Activated CD4-positive, alpha-beta T cell treated with anti-CD3 and anti-CD28 coated beads, Interleukin-2, amount 50 U/mL, for 48 hours (primary cell): ENCODE measurements around the gene SCAF4.

ENCODE experiments used
- DNase-seq, 2 experiments: peaks; one replicate each; pipeline ENCODE4 v3.0.0-alpha.2; 2020

SCAF4 gene

DNA sequence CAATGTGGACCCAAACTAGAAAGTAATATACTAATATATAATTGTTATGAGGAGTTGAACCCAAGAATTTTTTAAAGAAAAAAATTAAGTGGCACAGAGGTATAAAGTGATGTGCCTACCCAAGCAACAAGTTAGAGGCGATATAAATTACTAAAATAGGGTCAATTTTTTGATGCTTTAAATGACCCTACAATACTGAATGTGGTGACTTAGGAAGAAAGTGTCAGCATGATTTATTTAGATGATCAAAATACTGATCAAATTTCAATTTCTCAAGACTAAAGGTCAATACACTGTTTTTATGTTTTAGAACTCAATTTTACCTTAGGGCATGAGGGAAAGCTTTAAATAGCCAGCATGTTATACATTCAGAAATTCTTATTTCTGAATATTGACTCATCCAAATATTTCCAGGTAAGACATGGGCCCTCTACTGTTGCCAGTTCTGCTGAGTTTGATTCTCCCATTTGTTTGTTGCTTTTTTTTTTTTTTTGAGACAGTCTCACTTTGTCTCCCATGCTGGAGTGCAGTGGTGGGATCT lies 20.1 kb downstream of the SCAF4 start:
- DNase-seq: no peak

DNA sequence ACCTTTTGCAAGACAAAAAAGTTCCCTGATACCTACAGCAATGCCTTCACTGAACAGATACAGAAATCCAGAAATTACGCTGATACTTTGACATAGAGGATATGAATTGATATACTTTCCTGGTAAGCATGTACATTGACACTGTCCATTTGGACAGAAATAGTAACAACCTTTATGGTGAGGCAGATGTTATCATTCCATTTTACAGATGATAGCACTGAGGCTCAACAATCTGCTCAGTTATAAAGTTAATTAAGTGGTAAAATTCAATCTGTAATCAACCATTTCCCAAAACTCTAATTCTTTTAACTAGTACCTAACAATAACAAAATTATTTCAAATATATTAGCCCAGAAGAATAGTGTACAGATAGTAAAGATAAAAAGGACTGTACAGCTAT lies 20.6 kb downstream of the SCAF4 start:
- no peak for DNase-seq

DNA sequence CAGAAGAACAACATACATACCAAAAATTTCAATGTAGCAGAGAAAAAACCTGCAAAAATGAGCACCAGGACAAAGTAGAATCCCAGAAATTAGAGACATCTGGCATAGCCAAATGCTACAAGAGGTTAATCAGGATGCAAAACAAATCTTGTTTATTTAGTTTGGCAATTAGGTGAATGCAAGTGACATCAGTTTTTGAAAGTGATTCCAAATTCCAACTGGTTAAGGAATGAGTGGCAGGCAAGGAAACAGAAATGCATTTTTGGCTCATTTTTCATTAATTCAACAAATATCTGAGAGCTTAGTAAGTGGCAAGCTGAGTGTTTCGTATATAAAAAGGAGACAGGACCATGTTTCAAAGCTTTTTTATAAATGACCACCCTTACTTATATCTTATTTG lies 21.3 kb downstream of the SCAF4 start:
- DNase-seq: no peak

DNA sequence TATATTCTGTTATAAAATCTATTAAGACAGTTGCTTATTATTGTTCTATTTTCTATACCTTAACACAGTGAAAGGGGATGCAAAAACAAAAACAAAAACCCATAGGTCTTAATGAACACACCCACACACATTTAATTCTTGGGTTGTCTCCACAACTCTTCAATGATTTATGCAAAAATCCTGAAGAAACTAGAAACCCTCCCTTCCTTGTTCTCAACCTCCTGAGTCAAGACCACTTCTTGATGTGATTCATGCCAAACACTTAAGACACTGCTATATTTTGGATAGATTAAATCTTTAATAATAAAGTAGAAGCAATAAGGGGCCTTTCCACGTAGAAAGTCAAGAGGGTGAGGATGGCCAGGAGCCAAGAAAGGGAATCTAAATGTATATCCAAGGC lies 23.4 kb downstream of the SCAF4 start:
- DNase-seq: no peak

DNA sequence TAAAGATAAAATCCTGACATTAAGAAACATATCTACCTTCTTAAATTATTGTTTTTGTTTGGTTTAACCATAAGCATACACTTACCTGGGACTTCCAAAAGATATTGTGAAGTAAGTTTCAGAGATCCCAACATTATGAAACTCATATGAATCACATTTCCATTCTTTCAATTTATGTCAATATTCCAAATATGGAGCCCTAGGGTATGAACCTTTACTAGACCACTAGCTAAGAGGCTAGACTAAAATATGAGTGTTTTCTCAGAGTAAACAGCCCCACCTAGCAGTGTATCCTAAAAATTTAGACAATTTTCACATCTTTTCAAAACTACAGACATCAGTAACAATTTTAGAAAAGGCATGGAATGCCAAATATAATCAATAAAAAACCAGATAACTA lies 24.4 kb downstream of the SCAF4 start:
- DNase-seq: no peak

DNA sequence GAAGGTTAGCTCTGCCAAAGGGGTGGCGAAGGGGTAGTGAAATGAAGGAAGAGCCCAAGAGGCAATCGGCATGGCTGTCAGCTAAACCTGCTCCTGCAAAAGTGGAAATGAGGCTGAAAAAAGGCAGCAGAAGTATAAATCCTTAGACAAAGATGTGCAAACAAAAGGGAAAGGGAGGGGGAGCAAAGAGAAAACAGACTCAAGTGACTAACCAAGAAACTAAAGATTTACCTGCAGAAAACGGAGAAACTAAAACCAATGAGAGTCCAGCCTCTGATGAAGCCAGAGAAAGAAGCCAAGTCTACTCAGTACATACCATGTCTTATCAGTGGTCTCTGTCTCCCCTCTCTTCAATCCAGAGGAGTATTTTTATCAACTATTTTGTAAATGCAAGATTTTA lies 25.4 kb downstream of the SCAF4 start:
- no peak for DNase-seq

DNA sequence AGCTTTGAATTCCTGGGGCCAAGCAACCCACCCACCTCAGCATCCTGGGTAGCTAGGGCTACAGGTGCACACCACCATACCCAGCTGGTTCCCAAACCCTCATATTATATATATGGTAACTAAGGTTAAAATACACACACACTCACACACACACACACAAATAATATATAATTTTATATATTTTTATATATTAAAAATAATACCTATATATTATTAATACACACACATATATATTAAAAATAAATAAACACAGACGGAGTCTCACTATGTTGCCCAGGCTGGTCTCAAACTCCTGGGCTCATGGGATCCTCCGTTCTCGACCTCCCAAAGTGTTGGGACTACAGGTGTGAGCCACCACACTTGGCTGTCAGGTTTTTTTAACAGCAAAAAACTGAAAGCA lies 31.9 kb downstream of the SCAF4 start:
- DNase-seq: no peak

DNA sequence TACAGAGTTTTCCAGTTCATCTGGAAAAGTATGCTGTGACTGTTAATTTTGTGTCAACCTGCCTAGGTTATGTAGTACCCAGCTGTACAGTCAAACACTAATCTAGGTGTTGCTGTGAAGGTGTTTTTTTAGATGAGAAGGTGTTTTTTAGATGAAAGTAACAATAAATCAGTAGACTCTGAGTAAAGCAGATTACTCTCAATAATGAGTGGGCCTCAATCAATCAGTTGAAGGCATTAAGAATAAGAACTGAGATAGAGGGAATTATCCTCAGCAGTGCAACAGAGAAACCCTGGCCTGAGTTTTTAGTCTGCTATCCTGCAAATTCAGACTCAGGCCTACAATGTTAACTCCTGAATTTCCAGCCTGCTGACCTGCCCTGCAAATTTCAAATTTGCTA lies 33.5 kb downstream of the SCAF4 start:
- DNase-seq: no peak

DNA sequence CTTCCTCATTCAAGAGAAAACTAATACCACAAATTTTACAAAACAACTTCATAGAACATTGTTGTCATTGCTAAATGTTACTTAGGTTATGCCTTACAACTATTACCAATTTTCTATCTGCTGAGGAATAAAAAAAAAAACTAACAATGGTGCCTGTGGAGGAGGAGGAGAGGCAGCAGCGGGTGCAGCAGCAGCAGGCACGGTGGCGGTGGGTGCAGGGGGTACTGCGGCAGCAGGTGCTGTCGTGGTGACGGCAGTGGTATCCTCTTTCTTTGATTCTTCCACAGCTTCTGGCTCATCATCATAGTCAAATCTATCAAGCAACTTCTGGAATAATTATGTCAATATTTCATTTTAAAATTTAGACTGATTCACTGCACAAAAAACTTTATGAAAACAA lies 35.5 kb downstream of the SCAF4 start:
- no peak for DNase-seq

DNA sequence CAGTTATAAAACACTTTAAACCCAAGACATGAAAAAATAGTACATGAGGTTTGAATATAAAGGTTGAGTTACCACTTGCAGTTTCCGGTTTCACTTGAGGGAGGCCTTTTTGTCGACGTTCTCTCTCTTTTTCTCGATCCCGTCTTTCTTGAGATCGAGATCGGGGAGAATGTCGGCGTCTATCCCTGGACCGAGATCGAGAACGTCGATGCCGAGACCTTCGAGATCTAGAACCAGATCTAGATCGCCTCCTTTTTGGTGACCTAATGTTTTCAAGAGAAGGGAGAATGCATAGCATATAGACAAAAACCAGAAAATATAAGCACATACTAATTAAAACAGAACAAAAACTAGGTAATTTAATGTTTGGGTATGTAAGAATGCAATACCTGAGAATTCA lies 38.7 kb downstream of the SCAF4 start:
- no peak for DNase-seq

DNA sequence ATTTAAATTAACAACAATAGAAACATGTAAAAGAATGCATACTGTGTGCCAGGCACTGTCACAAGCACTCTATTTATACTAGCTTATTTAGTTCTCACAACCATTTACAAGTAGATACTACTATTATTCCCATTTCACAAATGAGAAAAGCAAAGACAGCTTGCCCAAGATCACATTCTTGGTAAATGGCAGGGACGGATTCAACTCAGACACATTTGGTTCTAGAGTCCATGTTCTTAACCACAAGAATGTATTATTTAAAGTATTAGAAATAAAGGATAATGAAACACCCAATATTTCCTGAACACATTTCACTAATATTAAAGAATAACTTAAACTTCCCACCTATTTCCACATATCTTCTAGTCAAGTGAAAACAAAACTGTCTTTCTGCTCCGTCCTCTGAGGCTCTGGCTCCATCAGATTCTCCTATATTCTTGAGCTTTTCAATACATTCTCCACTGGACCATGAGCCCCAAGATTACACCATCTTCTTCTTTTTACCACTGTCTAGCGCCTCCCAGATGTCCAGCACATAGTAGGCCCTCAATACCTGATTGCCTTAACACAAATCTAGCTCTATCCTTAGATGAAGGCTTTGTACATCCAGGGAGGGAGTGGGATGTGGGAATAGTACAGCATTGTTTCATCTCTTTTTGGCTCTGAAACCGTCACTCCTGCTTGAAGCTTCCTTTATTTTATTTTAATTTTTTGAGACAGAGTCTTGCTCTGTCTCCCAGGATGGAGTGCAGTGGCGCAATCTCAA lies 43.1 kb downstream of the SCAF4 start:
- no peak for DNase-seq

DNA sequence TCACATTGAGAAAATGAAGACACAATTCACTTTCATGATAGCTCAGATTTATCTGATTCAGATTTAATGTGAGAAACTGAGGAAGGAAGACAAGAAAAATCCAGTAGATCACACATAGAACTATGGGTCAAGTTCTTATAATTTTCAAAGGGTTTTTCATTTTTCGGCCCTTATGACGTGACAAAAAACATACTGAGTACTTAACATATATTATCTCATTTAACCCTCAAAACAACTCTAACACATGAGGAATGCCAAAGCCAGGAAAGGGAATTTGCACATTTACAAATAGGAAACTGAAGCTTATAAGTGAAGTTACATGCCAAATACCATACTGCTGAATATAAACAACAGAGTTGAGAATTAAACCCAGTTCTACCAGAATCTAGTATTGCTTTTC lies 44.8 kb downstream of the SCAF4 start:
- DNase-seq: no peak

DNA sequence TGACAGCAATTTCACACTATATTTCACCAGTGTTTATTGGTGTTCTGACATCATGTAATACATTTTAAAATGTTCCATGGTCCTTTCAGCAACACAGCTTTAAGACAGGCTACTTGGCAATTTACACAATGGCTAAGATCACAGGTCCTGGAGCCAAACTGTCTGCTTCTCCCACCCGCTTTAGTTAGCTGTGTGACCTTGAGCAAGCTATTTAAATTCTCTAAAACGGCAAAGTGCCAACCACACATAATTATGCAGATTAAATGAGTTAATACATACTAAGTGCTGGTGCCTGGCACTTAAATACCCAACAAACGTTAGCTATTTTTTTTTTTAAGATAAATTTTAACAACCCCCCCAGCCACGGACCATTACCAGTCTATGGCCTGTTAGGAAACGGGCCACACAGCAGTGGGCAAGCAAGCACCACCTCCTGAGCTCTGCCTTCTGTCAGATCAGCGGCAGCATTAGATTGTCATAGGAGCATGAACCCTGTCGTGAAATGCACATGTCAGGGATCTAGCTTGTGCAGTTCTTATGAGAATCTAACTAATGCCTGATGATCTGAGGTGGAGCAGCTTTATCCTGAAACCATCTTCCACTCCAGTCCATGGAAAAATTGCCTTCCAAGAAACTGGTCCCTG lies 45.5 kb downstream of the SCAF4 start:
- DNase-seq: no peak

DNA sequence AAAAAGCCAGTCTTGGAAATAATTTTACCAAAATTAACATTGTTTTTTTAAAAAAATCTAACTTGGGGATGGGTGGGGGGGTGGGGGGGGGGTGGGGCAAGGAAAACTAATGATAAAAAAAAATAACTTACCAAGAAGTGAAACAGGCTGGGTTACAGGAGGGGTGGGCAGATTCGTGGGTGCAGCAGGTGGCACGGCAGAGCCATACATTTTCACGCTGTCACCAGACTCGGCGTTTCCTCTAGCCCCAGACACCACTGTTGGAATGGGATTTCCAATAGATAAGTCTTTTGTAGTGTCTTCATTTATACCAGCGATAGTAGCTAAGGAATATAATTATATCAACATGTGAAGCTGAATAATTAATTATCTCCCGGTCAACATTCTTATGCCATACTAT lies 47.0 kb downstream of the SCAF4 start:
- DNase-seq: no peak

DNA sequence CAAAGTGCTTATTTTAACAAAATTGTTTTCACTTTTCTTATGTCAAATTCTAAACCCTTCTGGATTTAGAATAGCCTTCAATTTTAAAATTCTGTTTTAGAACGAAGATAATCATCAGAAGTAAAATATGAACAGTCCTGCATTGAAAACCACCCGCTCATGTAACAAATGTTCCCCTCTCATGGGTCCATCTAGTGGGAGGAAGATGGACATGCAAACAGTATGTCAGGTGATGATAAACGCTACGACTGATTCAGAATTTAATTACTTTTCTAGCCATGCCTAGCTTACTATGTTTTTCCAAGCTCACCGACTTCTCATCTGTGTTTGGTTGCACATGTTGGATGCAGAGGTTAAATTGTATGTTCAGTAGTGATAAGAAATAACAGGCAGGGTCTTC lies 48.9 kb downstream of the SCAF4 start:
- DNase-seq: no peak

DNA sequence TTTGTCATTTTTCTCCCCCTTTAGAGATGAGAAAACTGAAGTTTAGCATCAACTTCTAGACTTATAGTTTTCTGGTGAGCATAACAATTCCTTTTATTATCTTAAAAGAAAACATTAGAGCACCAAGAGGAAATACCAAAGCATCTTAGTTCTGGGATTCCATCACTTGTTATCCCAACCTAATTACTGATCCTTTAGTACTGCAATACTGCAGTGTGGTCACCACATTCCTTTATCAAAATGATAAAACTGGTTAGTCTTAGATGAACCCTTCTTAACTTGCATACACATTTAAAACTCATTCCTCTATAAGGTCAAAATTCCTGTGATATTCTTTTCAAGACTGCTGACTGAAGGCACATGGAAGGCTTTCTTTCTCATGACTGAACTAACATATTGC lies 49.3 kb downstream of the SCAF4 start:
- no peak for DNase-seq

DNA sequence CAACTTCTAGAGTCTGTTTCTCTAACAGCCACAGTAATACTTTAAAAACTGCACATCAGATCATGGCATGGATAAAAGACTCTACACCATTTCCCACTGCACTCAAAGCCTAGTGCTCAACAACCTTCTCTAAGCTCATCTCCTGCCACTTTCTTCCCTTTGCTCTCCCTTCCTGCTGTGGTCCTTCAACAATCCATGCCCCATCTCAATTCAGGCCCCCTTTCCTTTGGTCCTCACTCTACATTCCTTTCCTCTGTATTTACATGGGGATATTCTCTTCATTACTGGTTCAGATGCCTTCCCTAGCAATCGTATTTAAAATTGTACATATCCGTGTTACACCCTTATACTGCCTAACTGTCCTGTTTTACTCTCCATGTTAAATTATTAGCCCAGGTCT lies 53.4 kb downstream of the SCAF4 start:
- DNase-seq: no peak

DNA sequence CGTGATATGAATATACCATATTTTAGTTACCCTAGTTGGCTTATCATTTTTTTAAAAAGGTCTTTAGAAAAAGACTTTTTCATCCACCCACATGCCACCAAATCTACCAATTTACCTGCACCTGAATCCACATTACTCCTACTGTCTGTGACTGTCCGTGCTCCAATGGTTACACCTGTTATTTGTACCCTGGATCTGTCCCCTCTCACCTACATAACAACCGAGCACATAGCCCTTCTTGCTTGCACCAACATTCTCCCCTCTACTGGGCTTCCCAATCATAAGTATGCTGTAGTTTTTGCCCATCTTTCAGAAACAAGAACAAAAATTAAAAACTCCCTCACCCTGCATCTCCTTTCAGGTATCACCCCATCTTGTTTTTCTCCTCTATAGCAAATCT lies 54.9 kb downstream of the SCAF4 start:
- DNase-seq: no peak

DNA sequence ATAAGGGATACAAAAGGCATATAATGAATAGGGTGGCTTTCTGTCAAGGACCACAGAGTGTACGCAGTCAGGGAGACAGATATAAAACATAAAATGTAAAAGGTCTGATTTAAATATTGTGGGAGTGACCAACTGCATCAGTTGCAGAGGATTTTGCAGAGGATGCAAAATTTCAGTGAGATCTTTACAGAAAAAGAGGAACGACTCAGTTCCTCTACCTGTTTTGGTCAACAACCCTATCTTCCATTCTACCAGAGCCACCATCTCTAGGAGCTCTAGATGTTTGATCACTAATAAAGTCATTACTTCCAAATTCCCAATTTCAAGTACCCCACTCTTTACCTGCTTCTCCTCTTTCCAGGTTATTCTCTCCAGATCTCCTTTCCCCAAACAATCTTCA lies 56.0 kb downstream of the SCAF4 start:
- no peak for DNase-seq

DNA sequence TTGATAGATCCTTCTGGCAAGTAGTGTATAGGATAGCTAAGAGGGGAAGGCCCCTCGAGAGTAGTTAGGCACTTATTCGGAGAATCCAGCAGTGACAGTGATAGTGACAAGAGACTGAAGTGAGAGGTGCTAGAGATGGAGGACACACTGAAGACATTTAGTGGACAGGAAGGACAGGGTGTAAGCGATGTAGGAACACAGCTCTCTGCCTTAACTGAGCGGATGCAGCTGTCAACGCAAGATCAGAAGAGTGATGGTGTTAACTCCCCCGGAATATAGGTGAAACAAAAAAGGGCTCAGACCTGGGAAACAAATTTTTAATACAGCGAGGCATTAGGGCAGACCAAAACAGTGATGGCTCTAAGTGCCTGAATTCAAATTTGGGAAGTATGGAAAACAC lies 56.6 kb downstream of the SCAF4 start:
- DNase-seq: no peak

DNA sequence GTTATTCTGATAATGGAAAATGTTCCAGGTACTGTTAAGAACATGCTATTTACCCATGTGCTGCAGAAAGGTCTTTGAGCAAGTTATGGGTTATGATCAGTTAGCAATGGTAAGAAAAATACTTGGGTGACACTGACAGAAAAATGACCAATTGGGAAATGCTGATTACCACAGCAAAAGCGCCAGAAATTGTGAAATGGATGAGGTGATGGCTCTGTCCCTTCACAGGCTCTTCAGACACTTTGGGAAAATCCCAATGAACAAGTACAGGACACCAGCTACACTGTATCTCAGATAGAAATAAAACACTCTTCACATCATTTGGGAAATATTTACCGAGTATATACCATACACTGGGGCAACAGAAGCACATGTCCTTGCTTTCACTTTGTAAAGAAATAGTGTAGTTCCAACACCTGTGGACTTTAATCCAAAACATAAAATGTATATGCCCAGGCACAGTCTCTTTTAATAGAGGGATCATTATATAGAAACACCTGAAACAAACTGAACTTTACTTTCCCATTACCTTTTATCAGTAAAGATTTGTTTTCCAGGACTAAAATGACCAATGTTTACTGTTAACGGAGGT lies 58.5 kb downstream of the SCAF4 start:
- DNase-seq: no peak

DNA sequence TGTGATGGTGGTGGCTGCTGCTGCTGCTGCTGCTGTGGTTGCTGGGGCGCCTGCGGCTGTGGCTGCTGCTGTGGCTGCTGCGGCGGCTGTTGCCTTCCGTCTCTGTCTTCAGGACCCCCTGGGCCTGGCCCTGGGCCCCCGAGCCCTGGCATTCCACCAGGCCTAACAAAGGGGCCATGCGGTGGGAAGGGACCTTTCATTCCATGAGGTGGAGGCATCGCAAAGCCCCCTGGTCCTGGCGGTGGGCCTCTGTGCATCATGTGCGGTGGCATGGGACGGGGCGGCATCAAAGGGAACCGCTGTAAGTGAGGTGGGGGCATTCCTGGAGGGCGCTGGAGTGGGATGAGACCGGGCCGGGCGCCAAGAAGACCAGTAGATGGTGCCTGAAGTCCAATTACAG lies 60.0 kb downstream of the SCAF4 start:
- no peak for DNase-seq

DNA sequence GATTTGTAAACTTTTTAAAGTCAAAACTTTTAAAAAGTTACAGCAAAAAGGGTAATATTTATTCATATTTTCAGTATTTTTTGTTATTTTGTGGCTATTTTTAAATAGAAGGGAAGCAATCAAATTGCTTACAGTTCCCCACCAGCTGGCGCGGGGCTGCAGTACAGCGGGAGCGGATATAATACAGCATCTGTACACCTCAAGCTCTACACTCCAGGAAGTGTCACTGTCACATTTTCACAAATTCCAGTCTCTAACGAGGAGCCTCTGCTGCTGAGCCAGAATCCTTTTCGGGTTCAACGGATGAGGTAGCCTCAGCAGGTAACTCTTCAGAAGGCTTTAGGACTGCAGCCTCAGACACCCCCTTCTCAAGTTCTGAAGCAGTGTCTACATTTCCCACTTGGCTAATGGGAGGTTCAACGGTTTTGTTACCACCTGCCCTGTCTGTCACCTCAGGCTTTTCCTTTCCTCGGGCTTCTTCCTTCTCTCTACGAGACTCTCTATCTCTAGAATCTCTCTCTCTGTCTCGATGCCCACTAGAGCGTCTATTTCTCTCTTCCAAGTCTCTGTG lies 60.7 kb downstream of the SCAF4 start:
- DNase-seq: no peak

DNA sequence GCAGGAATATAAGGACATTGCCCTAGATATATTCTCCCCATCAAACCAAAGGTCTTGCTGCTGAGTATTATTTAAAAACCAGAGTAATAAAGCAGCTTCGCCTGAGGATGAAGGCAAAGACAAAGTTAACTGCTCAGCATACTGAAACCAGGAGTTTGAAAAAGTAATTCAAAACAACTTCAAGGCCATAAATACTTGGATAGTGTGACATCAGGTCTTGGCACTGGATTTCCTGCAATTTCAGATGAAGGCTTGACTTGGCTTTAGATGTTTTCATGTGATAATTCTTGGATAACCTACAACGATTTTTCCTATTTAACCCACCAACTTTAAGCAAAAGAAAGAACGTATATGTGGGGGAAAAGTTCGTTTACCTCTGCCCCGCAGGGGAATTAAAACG lies 61.8 kb downstream of the SCAF4 start:
- DNase-seq: no peak
